Suppressor macrophage treated with lipopolysaccharide for 1 hour (primary cell): ENCODE data around the gene TMEM52.
A peak's percentile ranks its signal among the peaks of the same experiment; 100 is the strongest.

Experiments used
- DNase-seq, 3 donors: peaks; one replicate each; pipeline ENCODE4 v3.0.0-alpha.2; 2020 to 2022

TMEM52 gene

GRCh38 chr1:1918901-1919303, at the start of gene TMEM52:
TMEM52 (minus strand) TSS chr1:1919279; CDS start chr1:1919265, 14 bp downstream.
- DNase-seq = no peak

GRCh38 chr1:1967879-1968278, 48.8 kb upstream of the TMEM52 start:
- no peak for DNase-seq

DNA sequence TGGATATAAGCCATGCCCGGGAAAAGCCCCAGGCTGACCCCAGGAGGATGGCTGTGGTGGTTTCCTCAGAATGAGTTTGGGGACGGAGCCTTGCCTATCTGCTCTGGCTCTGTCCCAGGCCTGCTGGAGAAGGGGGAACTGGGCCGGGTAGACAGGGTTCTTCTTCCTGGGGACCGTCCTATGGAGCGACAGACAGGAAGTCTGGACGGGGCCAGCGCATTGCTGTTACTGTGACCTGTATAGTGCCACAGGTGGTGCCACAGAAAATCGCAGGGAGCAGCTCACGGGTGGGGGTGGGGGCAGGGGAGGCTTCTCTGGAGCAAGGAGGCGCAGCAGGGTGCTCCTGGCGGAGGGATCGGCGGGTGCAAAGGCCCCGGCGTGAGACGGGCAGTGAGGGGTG, 48.1 kb upstream of the TMEM52 start:
- DNase-seq = no peak

DNA sequence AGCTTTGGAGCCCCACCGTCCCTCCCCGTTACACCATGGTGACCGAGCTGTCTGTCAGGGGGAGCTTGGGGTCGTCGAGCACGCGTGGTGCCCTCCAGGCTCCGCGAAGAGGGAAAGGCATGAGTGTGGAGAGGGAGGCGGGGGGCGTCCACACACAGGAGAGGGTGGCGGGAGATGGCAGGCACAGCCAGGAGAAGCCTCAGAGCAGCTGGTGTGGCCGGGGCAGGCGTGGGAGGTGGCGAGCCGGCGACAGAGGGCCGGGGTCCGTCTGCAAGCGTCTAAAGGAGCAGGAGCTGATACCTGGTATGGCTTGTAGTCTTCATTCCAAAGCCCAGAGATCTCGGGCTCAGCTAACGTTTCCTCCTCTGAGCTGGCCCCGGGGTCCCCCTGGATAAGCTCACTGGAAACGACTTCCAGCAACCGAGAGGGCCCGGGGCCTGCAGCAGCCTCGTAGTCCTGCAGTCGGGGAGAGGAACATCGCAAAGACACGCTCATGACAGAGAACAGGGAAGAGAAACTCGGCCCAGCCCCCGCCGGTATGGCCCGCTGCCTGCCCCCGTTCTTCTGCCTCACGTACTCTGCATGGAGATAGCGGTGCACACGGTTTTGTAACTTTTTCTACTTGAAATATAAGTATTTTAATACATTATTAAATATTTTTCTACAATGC, 47.1 kb upstream of the TMEM52 start:
- peak in 2 of 3 donors; percentile 25 to 26 for DNase-seq

DNA sequence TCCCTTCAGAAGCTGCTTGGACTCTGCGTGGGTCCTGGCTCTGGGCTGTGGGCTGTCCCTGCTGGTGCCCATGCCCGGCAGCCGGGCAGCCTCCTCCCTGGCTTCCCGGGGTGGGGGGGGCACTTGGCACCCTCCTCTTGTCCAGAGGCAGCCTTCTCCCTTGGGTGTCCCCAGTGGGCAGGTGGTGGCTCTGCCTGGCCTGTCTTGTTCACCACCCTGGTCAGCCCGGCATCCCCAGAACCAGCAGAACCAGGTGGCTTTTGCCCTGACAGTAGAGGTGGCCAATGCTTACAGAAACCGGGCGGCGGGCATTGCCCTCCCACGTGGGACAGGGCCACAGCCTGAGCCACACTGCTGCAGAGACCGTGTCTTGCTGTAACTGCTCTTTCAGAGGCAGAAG, 46.5 kb upstream of the TMEM52 start:
- DNase-seq = no peak

DNA sequence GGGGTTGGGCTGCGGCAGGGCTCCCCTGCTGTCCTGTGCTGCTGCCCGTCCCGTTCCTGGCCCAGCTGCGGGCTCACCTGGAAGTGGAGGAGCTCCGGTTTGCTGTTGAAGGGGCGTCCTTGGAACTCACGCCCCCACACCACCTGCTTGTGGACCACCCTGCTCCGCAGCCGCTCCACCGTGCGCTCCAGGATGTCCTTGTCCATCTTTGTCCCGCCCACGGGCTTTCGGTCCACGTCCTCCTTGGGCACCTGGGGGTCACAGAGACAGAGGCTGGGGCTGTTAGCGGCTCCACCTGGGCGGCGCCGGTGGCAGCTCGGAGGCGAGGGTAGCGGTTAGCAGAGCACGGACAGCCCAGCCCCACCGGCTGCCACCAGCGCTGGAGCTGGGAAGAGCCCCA, 45.7 kb upstream of the TMEM52 start:
- no peak for DNase-seq

GRCh38 chr1:1963570-1963969, 44.5 kb upstream of the TMEM52 start:
- DNase-seq = no peak

DNA sequence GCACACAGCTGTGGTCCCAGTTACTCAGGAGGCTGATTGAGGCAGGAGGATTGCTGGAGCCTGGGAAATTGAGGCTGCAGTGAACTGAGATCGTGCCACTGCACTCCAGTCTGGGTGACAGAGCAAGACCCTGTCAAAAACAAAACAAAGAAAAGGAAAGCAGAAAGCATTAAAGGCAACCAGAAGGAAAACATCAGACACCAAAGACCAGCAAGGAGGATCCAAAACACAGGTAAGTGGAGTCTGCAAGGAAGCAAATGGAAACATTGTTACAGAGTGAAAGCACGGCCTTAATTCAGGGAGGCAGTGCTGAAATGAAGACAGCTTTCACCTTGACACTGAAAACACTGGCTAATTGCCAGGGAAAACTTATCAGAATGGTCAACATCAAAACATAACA, 43.7 kb upstream of the TMEM52 start:
- DNase-seq = no peak

GRCh38 chr1:1960480-1961196, 41.6 kb upstream of the TMEM52 start:
- DNase-seq = peak in 1 of 3 donors; percentile 3

DNA sequence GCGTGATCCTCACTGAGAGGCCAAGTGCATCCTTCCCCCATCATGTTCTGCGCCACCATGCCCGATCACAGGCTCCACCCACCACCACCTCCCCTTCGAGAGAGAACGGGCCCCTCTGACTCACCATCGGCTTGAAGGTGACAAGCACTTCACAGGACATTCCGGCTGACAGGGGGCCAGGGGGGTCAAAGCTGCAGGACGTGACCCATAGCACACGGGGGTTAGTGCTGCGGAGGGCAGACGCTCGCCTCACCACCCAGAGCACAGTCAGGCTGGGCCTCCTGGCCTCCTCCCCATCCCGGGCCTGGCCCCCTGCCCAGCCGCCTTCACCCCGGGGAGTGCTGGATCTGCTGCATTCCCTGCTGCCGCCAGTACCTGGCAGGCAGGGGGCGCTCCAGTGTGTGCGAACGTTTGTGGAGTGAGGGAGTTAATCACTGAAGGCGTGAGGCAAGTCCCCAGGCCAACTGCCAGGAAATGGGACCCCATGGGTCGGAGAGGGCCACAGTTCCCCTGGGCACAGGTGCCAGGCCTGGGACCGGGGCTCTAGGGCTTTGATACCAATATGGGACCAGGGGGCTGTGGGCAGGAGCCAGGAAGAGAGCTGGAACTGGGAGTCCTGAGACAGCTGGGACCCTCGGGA, 40.9 kb upstream of the TMEM52 start:
- DNase-seq = peak; percentile 70 to 88 (median 82)

DNA sequence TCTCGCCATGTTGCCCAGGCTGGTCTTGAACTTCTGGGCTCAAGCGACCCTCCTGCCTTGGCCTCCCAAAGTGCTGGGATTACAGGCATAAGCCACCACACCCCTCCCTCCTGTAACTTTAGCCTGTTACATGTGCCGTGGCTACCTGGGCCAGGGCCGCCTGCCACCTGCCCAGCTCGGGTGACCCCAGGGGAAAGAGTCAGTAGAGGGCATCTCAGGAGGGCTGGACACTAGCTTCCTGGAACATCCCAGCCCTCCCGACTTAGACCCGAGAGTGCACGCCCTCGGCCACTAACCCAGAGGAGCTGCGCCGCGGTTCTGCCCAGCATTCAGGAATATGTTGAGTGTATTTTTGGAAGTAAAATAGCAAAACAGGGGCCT, 40.4 kb upstream of the TMEM52 start:
- no peak for DNase-seq

DNA sequence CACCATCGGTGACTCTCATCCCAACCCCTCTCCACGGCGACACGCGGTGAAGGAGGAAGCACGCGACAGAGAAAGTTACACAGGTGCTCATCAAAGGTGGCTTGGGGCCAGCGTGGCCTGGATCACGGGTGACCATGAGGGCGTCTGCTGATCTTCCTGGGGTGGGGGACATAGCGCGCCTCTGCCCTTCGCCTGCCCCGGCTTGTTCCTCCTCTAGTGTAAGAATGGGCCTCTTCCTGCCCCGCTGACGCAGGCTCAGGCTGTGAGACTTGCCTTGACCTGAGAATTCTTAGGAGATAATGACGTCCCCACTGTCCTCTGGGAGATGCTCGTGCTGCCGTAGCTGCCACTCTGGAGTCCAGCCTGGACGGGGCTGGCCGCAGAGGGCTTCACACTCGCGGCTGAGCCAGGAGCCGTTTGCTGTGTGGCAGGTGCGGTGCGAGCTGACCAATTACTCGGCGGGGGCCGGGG, 39.0 kb upstream of the TMEM52 start:
- no peak for DNase-seq

DNA sequence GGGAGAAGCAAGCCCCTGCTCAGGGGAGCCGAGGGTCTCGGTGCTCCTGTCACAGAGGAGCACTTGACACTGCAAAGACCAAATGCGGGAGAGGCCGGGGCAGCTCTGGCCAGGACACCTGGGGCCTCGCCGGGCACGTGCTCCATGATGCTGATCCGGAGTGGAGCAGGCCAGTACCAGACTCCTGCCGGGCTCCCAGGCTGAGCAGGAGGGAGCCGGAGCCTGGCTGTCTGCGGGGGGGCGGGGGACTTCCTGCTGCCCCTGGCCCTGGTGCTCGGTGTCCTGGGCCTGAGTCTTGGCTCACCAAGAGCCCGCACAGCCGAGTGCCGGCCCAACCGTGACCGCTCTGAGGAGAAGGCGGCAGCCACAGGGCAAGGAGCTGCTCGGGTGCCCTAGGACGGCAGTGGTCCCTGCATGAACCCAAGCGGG, 38.5 kb upstream of the TMEM52 start:
- no peak for DNase-seq

DNA sequence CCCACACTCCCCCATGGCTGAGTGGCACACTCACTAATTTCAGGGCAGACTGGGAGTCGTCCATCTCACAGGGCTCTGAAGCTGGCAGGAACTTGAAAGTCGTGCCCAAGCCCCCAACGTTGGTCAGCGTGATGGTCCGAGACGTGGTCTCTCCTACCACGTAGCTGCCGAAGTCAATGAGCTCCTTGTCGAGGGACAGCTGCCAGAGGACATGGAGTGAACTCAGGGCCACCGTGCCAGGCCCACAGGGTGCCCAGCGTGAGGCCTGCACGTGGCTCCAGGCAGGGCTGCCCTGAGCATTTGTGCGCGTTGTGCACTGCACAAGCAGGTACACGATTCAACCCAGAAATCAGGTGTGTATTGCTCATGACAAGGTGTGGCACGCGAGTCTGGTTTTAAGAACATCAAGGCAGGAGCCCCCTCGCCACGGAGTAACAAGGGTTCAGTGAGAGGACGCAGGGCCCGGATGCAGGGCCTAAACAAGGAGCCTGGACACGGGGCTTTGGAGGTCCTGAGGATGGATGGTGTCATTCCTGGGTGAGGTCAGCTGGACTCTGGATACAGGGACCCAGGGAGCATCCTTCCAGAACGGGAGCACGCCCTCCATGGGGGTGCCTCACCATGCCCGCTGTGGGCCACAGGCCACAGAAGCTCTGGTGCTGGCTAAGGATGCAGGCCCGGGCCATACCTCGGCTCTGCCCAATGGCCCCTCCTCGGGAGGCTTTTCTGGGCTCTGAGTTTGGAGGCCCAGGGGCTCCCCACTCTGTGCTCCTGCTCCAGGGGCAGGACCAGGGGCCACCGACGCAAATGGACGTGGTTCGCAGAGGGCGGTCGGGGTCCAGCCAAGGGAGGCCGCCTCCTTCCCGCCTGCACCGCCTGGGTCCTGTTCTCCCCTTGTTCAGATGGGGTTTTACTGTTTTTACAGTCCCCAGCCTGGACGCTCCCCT, 37.8 kb upstream of the TMEM52 start:
- DNase-seq = no peak

DNA sequence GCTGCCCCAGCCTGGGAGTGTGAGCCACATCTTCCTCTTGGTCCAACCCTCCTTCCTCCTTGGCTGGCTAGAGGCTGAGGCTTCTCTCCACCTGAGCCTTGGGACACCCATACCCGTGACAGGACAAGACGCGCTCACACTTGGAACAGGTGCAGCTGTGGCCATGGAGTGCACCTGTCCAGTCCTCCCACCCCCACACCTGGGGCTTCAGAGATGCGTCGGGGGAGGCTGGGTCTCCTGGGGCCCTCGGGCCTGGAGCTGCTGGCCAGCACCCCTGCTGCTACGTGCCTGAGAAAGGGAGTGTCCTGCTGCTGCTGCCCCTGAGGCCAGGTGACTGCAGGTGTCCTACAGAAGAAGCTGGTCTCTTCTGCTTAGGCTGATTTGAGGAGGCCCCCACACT, 37.0 kb upstream of the TMEM52 start:
- no peak for DNase-seq

DNA sequence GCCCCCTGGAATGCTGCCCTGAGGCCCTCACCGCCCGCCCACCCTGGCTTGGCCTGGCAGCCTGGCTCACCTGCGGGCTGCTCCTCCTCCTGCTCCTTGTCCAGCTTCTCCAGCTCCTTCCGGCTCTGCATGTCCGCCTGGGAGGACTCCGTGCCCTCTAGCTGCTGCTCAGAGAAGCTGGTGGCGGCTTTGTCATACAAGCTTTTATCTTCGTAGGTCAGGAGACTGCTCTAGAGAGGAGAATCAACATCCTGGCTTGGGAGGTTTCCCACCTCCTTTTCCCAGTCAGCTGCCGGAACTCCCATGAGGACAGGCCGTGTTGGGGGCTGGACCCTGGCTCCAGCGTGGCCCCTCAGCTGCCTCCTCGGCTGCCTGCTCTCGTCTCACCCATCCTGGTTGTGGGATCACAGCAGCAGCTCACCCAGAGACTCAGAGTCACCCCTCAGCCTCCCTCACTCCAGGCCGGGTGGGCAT, 36.6 kb upstream of the TMEM52 start:
- DNase-seq = no peak

- DNase-seq = peak in 1 of 3 donors; percentile 3
Measured at GRCh38 chr1:1954831-1955441, 35.9 kb upstream of the TMEM52 start.

DNA sequence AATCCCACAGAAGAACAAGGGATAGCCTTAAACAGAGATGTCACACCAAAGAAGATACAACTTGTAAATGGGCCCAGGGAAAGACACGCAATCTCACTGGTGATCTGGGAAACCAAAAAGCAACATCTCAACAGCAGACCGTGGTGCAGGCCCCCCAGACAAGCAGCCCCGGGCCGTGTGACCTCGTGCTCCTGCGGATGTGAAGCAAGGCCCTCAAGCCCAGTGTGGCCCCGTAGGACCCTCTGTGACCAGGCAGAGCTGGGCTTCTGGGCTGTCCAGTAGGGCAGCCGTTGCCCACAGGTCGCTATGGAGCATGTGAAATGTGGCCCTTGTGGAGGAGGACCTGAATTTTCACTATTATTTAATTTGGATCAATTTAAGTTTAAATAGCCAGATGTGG, 34.9 kb upstream of the TMEM52 start:
- DNase-seq = no peak

DNA sequence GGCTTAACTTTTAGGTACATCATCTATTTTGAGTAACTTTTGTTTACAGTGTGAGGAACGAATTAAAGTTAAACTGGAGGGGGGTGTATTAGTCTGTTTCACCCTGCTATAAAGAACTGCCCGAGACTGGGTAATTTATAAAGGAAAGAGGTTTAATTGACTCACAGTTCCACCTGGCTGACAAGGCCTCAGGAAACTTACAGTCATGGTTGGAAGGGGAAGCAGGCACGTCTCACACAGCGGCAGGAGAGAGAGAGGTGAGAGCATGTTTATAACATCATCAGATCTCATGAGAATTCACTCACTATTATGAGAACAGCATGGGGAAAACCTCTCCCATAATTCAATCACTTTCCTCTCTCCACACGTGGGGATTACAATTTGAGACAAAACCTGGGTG, 31.9 kb upstream of the TMEM52 start:
- DNase-seq = no peak

DNA sequence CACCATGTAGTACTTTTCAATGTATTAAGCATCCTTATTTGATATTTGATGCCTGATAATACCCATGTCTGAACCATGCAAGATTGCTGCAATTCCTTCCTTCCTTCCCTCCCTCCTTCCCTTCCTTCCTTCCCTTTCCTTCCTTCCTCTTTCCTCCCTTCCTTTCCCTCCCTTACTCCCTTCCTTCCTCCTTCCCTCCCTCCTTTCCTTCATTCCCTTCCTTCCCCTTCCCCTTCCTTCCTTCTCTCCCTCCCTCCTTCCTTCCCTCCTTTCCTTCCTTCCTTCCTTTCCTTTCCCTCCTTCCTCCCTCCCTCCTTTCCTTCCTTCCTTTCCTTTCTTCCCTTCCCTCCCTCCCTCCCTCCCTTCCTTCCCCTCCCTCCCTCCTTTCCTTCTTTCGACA, 29.7 kb upstream of the TMEM52 start:
- DNase-seq = no peak

DNA sequence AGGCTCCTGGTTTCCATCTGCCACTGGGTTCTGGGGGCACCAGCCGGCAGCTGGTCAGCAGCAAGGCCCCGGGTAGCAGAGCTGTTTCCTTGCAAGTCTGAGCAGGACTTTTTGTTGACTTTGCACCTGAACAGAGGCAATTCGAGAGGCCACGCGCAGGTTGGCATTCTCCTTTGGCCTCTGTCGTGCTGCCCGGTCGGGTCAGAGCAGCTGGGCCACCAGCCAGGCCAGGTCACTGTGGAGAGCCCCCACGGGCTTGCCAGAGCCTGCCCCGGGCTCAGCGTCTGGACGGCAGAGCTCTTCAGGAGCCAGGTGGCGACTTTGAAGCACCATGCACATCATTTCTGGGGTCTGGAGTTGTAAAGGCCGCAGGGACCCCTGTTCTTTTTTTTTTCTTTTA, 28.4 kb upstream of the TMEM52 start:
- DNase-seq = no peak

DNA sequence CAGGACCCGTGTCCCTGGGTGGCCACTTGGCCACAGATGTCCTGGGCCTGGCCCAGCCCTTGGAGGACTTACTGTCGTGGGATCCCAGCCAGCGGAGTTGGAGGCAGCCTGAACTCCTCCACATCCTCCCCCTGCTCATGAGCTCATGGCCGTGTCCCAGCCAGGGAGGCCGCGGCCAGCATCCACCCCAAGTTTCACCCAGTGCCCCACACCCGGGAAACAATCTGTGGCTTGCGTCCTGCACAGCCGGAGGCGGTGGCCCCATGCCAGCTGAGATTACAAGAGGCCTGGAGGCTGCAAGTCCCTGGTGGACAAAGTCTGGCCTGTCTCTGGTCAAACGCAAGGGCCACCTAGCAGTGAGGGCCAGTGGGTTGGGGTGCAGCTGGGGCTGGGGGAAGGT, 27.5 kb upstream of the TMEM52 start:
- no peak for DNase-seq
